ENCODE measurements around the gene CLDN15.
"Not testable (repeated sequence)": the region's sequence is repeated elsewhere in the genome, so short reads cannot be mapped to it uniquely, and the experiment has no call there.

The CLDN15 gene

GRCh38 chr7:101222275-101222830, 15.2 kb downstream of the CLDN15 start:
- DNase-seq, result no peak

- no peak for DNase-seq
Measured at GRCh38 chr7:101220295-101220694, 17.3 kb downstream of the CLDN15 start.

GRCh38 chr7:101218236-101219125, 19.1 kb downstream of the CLDN15 start:
- peak in 1 of 58 donors; percentile 5 for DNase-seq

- peak; percentile 47 to 97 (median 90) for DNase-seq
Measured at GRCh38 chr7:101217388-101218235, 20.0 kb downstream of the CLDN15 start, which contains the start of the genes PLOD3 and ZNHIT1. Gene PLOD3, minus strand, starts transcription at chr7:101217581. Its CDS starts 307 bp downstream, at chr7:101217274. Gene ZNHIT1, plus strand, starts transcription at chr7:101218165. Its CDS starts 31 bp downstream, at chr7:101218196.

GRCh38 chr7:101216860-101217387, 20.7 kb downstream of the CLDN15 start:
- peak in 6 of 58 donors; percentile 9 to 52 (median 44) for DNase-seq

- DNase-seq, result peak in 6 of 58 donors; percentile 8 to 50 (median 31)
Measured at GRCh38 chr7:101216001-101216859, 21.4 kb downstream of the CLDN15 start.

GRCh38 chr7:101212014-101212413, 25.6 kb downstream of the CLDN15 start:
- no peak for DNase-seq

GRCh38 chr7:101211501-101211900, 26.1 kb downstream of the CLDN15 start:
- DNase-seq, result no peak

- DNase-seq, result no peak
Measured at GRCh38 chr7:101210143-101210542, 27.5 kb downstream of the CLDN15 start.

- DNase-seq, result no peak
Measured at GRCh38 chr7:101208794-101209193, 28.8 kb downstream of the CLDN15 start.

- DNase-seq, result no peak
Measured at GRCh38 chr7:101207459-101207858, 30.1 kb downstream of the CLDN15 start.

- no peak for DNase-seq
Measured at GRCh38 chr7:101206665-101207042, 30.9 kb downstream of the CLDN15 start.

GRCh38 chr7:101205901-101206664, 31.5 kb downstream of the CLDN15 start:
- no peak for DNase-seq

- DNase-seq, result not testable (repeated sequence)
Measured at GRCh38 chr7:101203740-101204738, 33.6 kb downstream of the CLDN15 start.

GRCh38 chr7:101202603-101202918, 35.0 kb downstream of the CLDN15 start:
- DNase-seq, result no peak

- DNase-seq, result no peak
Measured at GRCh38 chr7:101201695-101202602, 35.7 kb downstream of the CLDN15 start.
